Thoracic aorta (tissue), 2 donors: ENCODE results near the gene KIAA1755. TPM values are rescaled to one million over a fixed set of nuclear protein-coding genes. Genes with fewer than 3 reads are reported as not detected.

Experiments used
- ATAC-seq: fragments of 150-250 bp; one replicate; pipeline ENCODE4 v1.8.0; 2017; ENCODE audit warnings: low read depth; ENCODE audit not compliant: insufficient number of reproducible peaks, low FRiP score
- DNase-seq: peaks from one replicate; pipeline ENCODE4 v3.0.0-alpha.2; 2020; ENCODE audit warnings: low spot score
- H3K27ac ChIP-seq, 2 donors: fragments of 200-600 bp; sonication (generic); 1 replicate in 1 of 2; 2 replicates in 1 of 2; pipeline ENCODE4 v1.5.1; 2016; ENCODE audit warnings: mild to moderate bottlenecking in 2 of 2, moderate library complexity in 2 of 2
- H3K27me3 ChIP-seq: fragments of 200-600 bp; sonication (generic); replicated peaks from 2 replicates; pipeline ENCODE4 v1.6.0; 2016; ENCODE audit warnings: mild to moderate bottlenecking; ENCODE audit not compliant: insufficient read depth
- H3K36me3 ChIP-seq: fragments of 200-600 bp; sonication (generic); one replicate; pipeline ENCODE4 v1.5.1; 2016
- H3K4me1 ChIP-seq, 2 donors: fragments of 200-600 bp; sonication (generic); 1 replicate in 1 of 2; 2 replicates in 1 of 2; pipeline versions ENCODE4 v1.5.1 to v1.6.0; 2016; ENCODE audit warnings: low read depth in 2 of 2, mild to moderate bottlenecking in 1 of 2; ENCODE audit not compliant: control insufficient read depth in 1 of 2
- H3K4me3 ChIP-seq: fragments of 200-600 bp; sonication (generic); 2 replicates; pipeline ENCODE4 v1.5.1; 2016; ENCODE audit warnings: mild to moderate bottlenecking
- H3K9me3 ChIP-seq: fragments of 200-600 bp; sonication (generic); 2 replicates; pipeline ENCODE4 v1.5.1; 2016
- CTCF ChIP-seq: fragments of 200-600 bp; sonication (generic); IDR thresholded peaks from one replicate; pipeline ENCODE4 v1.5.1; 2019; ENCODE audit warnings: antibody characterized with exemption
- total RNA-seq, 2 donors: library from RNA; depleted of rRNA; stranded (reverse); fragments of >200 nt; gene quantifications; one replicate each; pipeline versions ENCODE4 v1.1.0 to v1.2.3, GENCODE V29; 2016

Gene KIAA1755
- total RNA-seq, 2 donors from 2014 or later, result 11.0 to 45.4 TPM

- no peaks in the 10 kb centered on the region for H3K9me3 ChIP-seq
- no peak overlapping the region for H3K27ac ChIP-seq
- H3K4me1 ChIP-seq, result peaks cover 12 to 19% of the 10 kb centered on the region in 2 donors
- H3K36me3 ChIP-seq, result no peaks in the 10 kb centered on the region
- TF ChIP-seq CTCF, result no peak
- no peak for ATAC-seq
- no peaks in the 10 kb centered on the region for H3K27me3 ChIP-seq
- no peak for DNase-seq
- H3K4me3 ChIP-seq, result no peak overlapping the region
These were observed 35.9 kb upstream of the KIAA1755 start for GRCh38 chr20:38296433-38296832.

GRCh38 chr20:38295811-38296210, 35.3 kb upstream of the KIAA1755 start:
- no peak for TF ChIP-seq CTCF
- DNase-seq (no peak), ATAC-seq (no peak)
- no peaks in the 10 kb centered on the region for H3K27me3 ChIP-seq
- peaks cover 12 to 26% of the 10 kb centered on the region in 2 donors for H3K4me1 ChIP-seq
- H3K36me3 ChIP-seq, result no peaks in the 10 kb centered on the region
- no peak overlapping the region for H3K27ac ChIP-seq
- no peaks in the 10 kb centered on the region for H3K9me3 ChIP-seq
- H3K4me3 ChIP-seq, result no peak overlapping the region

- H3K27ac ChIP-seq, result no peak overlapping the region
- H3K4me1 ChIP-seq, result peaks cover 7 to 20% of the 10 kb centered on the region in 2 donors
- H3K9me3 ChIP-seq, result no peaks in the 10 kb centered on the region
- TF ChIP-seq CTCF, result no peak
- no peak overlapping the region for H3K4me3 ChIP-seq
- no peaks in the 10 kb centered on the region for H3K27me3 ChIP-seq
- ATAC-seq (no peak), DNase-seq (no peak)
- H3K36me3 ChIP-seq, result no peaks in the 10 kb centered on the region
These were observed 33.6 kb upstream of the KIAA1755 start for GRCh38 chr20:38294076-38294591.

GRCh38 chr20:38293491-38294065, 33.0 kb upstream of the KIAA1755 start:
- Histone ChIP-seq H3K27ac (no peak overlapping the region), H3K4me1 (peaks cover 3 to 14% of the 10 kb centered on the region in 2 donors), H3K36me3 (no peaks in the 10 kb centered on the region), H3K4me3 (no peak overlapping the region), H3K27me3 (no peaks in the 10 kb centered on the region), H3K9me3 (no peaks in the 10 kb centered on the region)
- no peak for TF ChIP-seq CTCF
- ATAC-seq (no peak), DNase-seq (no peak)

- Histone ChIP-seq H3K4me3 (no peak overlapping the region), H3K9me3 (no peaks in the 10 kb centered on the region), H3K27me3 (no peaks in the 10 kb centered on the region), H3K27ac (no peak overlapping the region), H3K4me1 (peaks cover 0 to 10% of the 10 kb centered on the region in 2 donors), H3K36me3 (no peaks in the 10 kb centered on the region)
- no peak for ATAC-seq
- DNase-seq, result no peak
- TF ChIP-seq CTCF, result no peak
These were observed 31.4 kb upstream of the KIAA1755 start for GRCh38 chr20:38291966-38292365.
